A673 (cell line): ENCODE data around the gene MAST3. TPM values are rescaled to one million over a fixed set of nuclear protein-coding genes. Genes with fewer than 3 reads are reported as not detected.
A peak's percentile ranks its signal among the peaks of the same experiment; 100 is the strongest.

ENCODE experiments used
- BruUV-seq: library from RNA; stranded (reverse); fragments of 400-500 nt; replicated peaks from 2 replicates; lab custom pipeline; 2021; lab: Mats Ljungman, UMichigan
- CTCF ChIA-PET: fragments of 300-600 bp; sonication (Branson Sonifier 250); formaldehyde crosslinking; loops from one replicate; lab custom pipeline; 2022; ENCODE audit warnings: antibody characterized with exemption; lab: Charles Lee
- POLR2A ChIA-PET: fragments of 300-600 bp; sonication (Branson Sonifier 250); formaldehyde crosslinking; loops from one replicate; lab custom pipeline; 2022; ENCODE audit warnings: antibody characterized with exemption; ENCODE audit not compliant: low non-redundant PET; lab: Charles Lee
- DNase-seq: peaks from one replicate; pipeline ENCODE4 v3.0.0-alpha.2; 2015; ENCODE audit warnings: low spot score
- H3K27ac ChIP-seq: fragments of 200-600 bp; sonication (generic); 2 replicates; pipeline ENCODE4 v1.5.1; 2016; ENCODE audit warnings: mixed run types, low read depth, mild to moderate bottlenecking, mixed read lengths, antibody characterized with exemption, low read length; ENCODE audit not compliant: poor library complexity, severe bottlenecking
- H3K27me3 ChIP-seq: fragments of 200-600 bp; sonication (generic); replicated peaks from 2 replicates; pipeline ENCODE4 v1.6.1; 2017; ENCODE audit warnings: mixed run types, low read depth, mild to moderate bottlenecking, mixed read lengths, antibody characterized with exemption, low read length; ENCODE audit not compliant: insufficient read depth, poor library complexity
- H3K36me3 ChIP-seq: fragments of 200-600 bp; sonication (generic); 2 replicates; pipeline ENCODE4 v1.6.1; 2016; ENCODE audit warnings: mixed run types, mild to moderate bottlenecking, mixed read lengths, antibody characterized with exemption, low read length; ENCODE audit not compliant: insufficient read depth, poor library complexity, severe bottlenecking
- H3K4me1 ChIP-seq: fragments of 200-600 bp; sonication (generic); 2 replicates; pipeline ENCODE4 v1.6.1; 2017; ENCODE audit warnings: mixed run types, mild to moderate bottlenecking, mixed read lengths, antibody characterized with exemption, low read length; ENCODE audit not compliant: insufficient read depth, poor library complexity, severe bottlenecking
- H3K4me3 ChIP-seq: fragments of 200-600 bp; sonication (generic); 2 replicates; pipeline ENCODE4 v1.5.1; 2016; ENCODE audit warnings: low read depth, mixed run types, mild to moderate bottlenecking, mixed read lengths, low read length; ENCODE audit not compliant: poor library complexity, severe bottlenecking
- H3K9me3 ChIP-seq: fragments of 200-600 bp; sonication (generic); 2 replicates; pipeline ENCODE4 v1.6.1; 2016; ENCODE audit warnings: mixed run types, low read depth, mild to moderate bottlenecking, mixed read lengths, antibody characterized with exemption, low read length; ENCODE audit not compliant: poor library complexity, severe bottlenecking
- CTCF ChIP-seq: fragments of 300-800, 200-600 bp; sonication (generic); conservative IDR thresholded peaks from 2 replicates; pipeline ENCODE4 v1.5.1; 2017; ENCODE audit warnings: low read depth, mild to moderate bottlenecking, antibody characterized with exemption, low read length, moderate library complexity, mixed read lengths
- EZH2 ChIP-seq: fragments of 200-600 bp; sonication (generic); IDR thresholded peaks from 2 replicates; pipeline ENCODE4 v1.6.1; 2017; ENCODE audit warnings: borderline replicate concordance, low read depth, mild to moderate bottlenecking, mixed read lengths, antibody characterized with exemption, low read length; ENCODE audit not compliant: poor library complexity, severe bottlenecking
- intact Hi-C: fragments of 100-400 bp; cut with micrococcal nuclease; formaldehyde crosslinking; loops from one replicate; pipeline ENCODE4 v1.10.0; 2022; ENCODE audit not compliant: unreplicated experiment
- total RNA-seq: library from RNA; stranded (reverse); gene quantifications from 2 replicates; pipeline ENCODE4 v1.2.3, GENCODE V29; 2021

Gene MAST3
- total RNA-seq, 1 experiment from 2014 or later: 5.1 TPM

DNA sequence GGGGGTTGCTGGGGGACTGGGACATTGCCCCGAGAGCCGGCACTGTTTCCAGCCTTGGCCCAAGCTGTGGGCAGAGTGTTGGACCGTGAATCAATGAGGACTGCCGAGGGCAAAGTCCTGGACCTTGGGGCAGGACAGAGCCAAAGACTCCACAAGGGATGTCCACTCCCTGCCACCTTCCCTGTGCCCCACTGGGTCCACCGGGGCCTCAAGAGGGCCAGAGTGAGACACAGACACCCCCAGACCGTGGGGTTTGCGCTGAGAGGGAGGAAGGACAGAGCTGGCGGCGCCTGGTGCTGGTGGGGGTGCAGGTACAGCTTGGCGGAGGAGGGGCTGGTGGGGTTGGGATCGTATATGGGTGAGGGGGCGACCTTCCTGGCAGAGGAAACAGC is 11.8 kb downstream of the MAST3 start:
- DNase-seq: no peak
- Histone ChIP-seq H3K36me3 (no peaks in the 10 kb centered on the region), H3K27ac (no peak overlapping the region), H3K4me1 (peaks cover 6% of the 10 kb centered on the region), H3K4me3 (peak overlapping the region; percentile 61), H3K27me3 (no peaks in the 10 kb centered on the region), H3K9me3 (no peaks in the 10 kb centered on the region)
- ChIA-PET CTCF (interaction anchor here (0.6 kb wide), 1 partner anchor 161 kb away, joined by 9 read pairs; no protein-coding TSS in a partner anchor), POLR2A (no interaction called here)
- BruUV-seq: no TSS peak
- intact Hi-C loops: no loop called here
- TF ChIP-seq EZH2 (no peak), CTCF (no peak)

DNA sequence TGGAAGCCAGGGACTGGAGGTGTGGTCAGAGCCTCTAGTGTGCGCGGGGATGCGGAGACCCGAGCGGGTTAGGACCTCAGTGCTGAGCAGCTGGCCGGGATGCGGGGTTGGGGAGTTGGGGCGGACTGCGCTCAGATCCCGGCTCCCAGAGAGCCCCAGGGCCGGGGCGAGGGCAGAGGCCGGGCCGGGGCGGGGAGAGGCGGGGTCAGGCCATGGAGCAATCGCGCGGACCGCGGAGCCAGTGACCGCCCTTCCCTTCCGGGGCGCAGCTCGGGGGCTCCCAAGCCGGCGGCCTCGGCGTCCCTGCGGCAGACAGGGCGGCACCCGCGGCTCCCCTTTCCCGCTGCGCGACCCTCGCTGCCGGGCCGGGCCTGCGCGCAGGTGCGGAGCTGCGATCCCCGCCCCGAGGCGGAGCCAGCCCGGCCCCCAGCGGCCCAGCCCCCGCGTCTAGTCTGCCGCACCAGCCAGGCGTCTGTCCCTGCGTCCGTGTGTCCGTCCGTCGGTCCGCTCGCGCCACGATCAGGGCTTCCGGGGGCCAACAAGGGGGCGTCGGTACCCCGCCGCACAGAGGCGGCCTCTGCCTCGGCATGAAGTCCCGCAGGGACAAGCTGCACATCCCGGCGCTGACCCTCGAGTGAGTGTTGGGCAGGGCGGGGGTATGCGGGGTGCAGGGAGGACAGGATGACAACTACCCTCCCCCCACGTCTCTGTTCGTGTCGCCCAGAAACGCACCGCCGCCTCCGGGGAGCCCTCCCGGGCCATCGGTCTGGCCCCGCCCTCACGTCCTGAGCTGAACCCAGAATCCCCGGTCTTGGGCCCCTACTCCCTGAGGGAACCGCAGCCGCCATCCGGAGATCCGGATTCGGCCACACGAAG is 12.4 kb downstream of the MAST3 start:
- Histone ChIP-seq H3K36me3 (no peaks in the 10 kb centered on the region), H3K9me3 (no peaks in the 10 kb centered on the region), H3K4me1 (peaks cover 6% of the 10 kb centered on the region), H3K4me3 (peak overlapping the region; percentile 61), H3K27me3 (no peaks in the 10 kb centered on the region), H3K27ac (no peak overlapping the region)
- BruUV-seq: no TSS peak
- ChIA-PET POLR2A (no interaction called here), CTCF (interaction anchor here (0.6 kb wide), 1 partner anchor 160 kb away, joined by 9 read pairs; no protein-coding TSS in a partner anchor)
- intact Hi-C loops: loop anchor here (5.0 kb wide), 2 partner anchors 42 to 57 kb away; partner anchors contain the start of gene PIK3R2
- TF ChIP-seq EZH2: no peak
- no peak for TF ChIP-seq CTCF
- DNase-seq: no peak

DNA sequence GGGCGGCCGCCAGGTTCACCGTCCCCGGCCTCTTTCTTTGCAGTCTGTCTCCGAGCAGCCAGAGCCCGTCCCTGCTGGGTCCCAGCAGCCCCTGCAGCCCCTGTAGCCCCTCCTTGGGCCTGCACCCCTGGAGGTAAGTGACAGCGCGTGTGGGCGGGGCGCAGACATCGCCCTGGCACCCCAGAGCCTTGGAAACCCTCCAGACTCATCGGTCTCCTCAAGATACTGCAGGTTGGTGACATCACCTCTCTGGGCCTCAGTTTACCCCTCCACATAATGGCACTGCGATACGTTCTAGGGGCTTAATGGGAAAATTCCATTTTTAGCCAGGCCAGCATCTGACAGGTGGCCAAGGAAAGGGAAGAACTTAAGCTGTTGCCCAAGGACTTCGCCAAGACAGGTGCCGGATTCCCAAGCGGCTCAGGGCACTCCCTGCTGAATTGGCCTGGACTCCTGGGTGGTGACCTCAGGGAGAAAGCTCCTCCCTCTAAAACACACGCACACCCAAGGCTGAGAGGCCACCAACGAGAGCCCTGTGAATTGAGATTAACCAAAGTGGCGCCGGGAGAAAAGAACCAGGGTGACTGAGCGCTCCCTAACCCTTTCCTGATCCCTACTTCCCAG is 13.1 kb downstream of the MAST3 start:
- CTCF ChIA-PET: no interaction called here
- POLR2A ChIA-PET: no interaction called here
- no peaks in the 10 kb centered on the region for H3K9me3 ChIP-seq
- DNase-seq: no peak
- TF ChIP-seq EZH2 (no peak), CTCF (no peak)
- H3K4me3 ChIP-seq: peak overlapping the region; percentile 61
- peaks cover 6% of the 10 kb centered on the region for H3K4me1 ChIP-seq
- no TSS peak for BruUV-seq
- H3K27me3 ChIP-seq: no peaks in the 10 kb centered on the region
- intact Hi-C loops: loop anchor here (5.0 kb wide), 2 partner anchors 42 to 57 kb away; partner anchors contain the start of gene PIK3R2
- H3K36me3 ChIP-seq: no peaks in the 10 kb centered on the region
- no peak overlapping the region for H3K27ac ChIP-seq
